ENCODE data around the gene TMEM120B.
A peak's percentile ranks its signal among the peaks of the same experiment; 100 is the strongest.

The TMEM120B gene

GRCh38 chr12:121827351-121828099, 115.0 kb downstream of the TMEM120B start (continued):
- TF ChIP-seq PRDM6 (tag by site-specific recombination; IDR thresholded peaks at IDR 0.05), result no peak

- no peaks in the 10 kb centered on the region for H3K9me3 ChIP-seq (ENCODE audit: control insufficient read depth, insufficient read depth, low read depth, low read length)
- TF ChIP-seq ZNF561 (tag by site-specific recombination; IDR thresholded peaks at IDR 0.05; ENCODE audit: borderline replicate concordance) (no peak), ZBTB44 (tag by site-specific recombination; IDR thresholded peaks at IDR 0.05) (no peak)
- no peaks in the 10 kb centered on the region for H3K4me1 ChIP-seq (ENCODE audit: control insufficient read depth, insufficient read depth, low read length)
- H3K27ac ChIP-seq (ENCODE audit: extremely low read depth, low read depth, low read length), result no peak overlapping the region
- ChIA-PET POLR2A (interaction anchor here (0.7 to 1.7 kb wide), 3 partner anchors 22 to 60 kb away, joined by 3 to 4 read pairs (median 3); partner anchors contain the start of gene PSMD9), CTCF (interaction anchor here (1.0 to 2.3 kb wide), 2 partner anchors 16 to 34 kb away, joined by 5 to 16 read pairs; partner anchors contain the start of gene RHOF)
- H3K36me3 ChIP-seq (ENCODE audit: control insufficient read depth in 2 of 2, insufficient read depth in 1 of 2, low read length in 2 of 2), result peaks cover 17 to 72% of the 10 kb centered on the region in 2 experiments; a peak in 2 of 3 replicates
- H3K4me3 ChIP-seq (ENCODE audit: low read depth, low read length), result no peak overlapping the region
Observed at GRCh38 chr12:121828306-121828705, 115.8 kb downstream of the TMEM120B start.

GRCh38 chr12:121828826-121829225, 116.3 kb downstream of the TMEM120B start:
- TF ChIP-seq SCRT2 (tag by site-specific recombination; IDR thresholded peaks at IDR 0.05) (peak; percentile 83), ZSCAN18 (tag by site-specific recombination; IDR thresholded peaks at IDR 0.05) (no peak), ZNF518A (tag by site-specific recombination; conservative IDR thresholded peaks at IDR 0.05; ENCODE audit: low read depth) (no peak), ZNF623 (tag by site-specific recombination; IDR thresholded peaks at IDR 0.05) (peak; percentile 92), SCRT1 (tag by site-specific recombination; IDR thresholded peaks at IDR 0.05; ENCODE audit: borderline replicate concordance) (peak; percentile 17; the same call in 1 of the 2 replicates), SETDB1 (IDR thresholded peaks at IDR 0.05; ENCODE audit: insufficient read length, low read length) (no peak)
- no peak overlapping the region for H3K4me3 ChIP-seq (ENCODE audit: low read depth, low read length)
- ChIA-PET CTCF (interaction anchor here (0.6 to 2.3 kb wide), 4 partner anchors 8 to 702 kb away, joined by 3 to 16 read pairs (median 4); partner anchors contain the start of gene RHOF), POLR2A (interaction anchor here (0.7 to 1.7 kb wide), 2 partner anchors 35 to 60 kb away, joined by 3 to 4 read pairs; partner anchors contain the start of gene PSMD9)
- H3K27ac ChIP-seq (ENCODE audit: extremely low read depth, low read depth, low read length), result no peak overlapping the region
- H3K4me1 ChIP-seq (ENCODE audit: control insufficient read depth, insufficient read depth, low read length), result no peaks in the 10 kb centered on the region
- peaks cover 17 to 67% of the 10 kb centered on the region in 2 experiments; a peak in 2 of 3 replicates for H3K36me3 ChIP-seq (ENCODE audit: control insufficient read depth in 2 of 2, insufficient read depth in 1 of 2, low read length in 2 of 2)
- no peaks in the 10 kb centered on the region for H3K9me3 ChIP-seq (ENCODE audit: control insufficient read depth, insufficient read depth, low read depth, low read length)

All from HEK293 (cell line).